GM19467 (cell line): ENCODE measurements around the gene GSTA3.
"Not testable (repeated sequence)": the region's sequence is repeated elsewhere in the genome, so short reads cannot be mapped to it uniquely, and the experiment has no call there.

Source experiments
- ATAC-seq: cut with Tn5 transposase; IDR thresholded peaks from one replicate; pipeline ENCODE4 v1.9.1; 2021; ENCODE audit warnings: mild to moderate bottlenecking, moderate library complexity; ENCODE audit not compliant: unreplicated experiment

Gene GSTA3

DNA sequence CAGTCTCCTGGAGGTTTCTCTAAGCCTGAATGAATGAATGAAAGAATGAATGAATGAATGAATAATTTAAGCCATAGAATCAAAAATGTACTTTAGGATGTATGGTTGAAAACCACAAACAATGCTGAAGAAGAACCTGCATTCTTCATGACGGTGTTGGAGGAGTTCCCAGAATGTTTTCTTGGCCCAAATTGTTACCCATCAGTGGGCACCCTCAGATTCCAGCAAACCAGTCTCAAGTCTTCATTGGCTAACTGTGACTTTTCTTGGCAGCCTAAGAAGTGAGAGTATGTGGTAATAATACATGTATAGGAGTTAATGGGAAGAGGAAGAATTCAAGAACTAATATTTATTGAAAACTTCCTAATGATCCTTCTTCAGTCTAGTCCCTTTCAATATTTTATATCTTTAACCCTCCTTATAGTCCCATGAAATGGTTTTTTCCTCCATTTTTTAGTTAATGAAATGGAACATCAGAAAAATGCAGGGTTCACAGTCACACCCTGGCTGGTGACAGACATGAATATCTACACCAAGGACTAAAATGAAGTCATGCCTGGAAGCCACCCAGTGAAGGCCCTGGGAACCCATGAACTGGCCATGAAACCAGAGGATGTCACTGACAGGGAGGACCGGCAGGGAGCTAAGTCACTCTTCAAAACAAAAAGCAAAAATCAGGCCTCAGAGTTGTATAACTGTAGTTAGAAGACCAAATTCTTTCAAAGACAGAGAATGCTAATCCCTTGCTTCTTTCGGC is 39.0 kb downstream of the GSTA3 start:
- ATAC-seq: not testable (repeated sequence)

DNA sequence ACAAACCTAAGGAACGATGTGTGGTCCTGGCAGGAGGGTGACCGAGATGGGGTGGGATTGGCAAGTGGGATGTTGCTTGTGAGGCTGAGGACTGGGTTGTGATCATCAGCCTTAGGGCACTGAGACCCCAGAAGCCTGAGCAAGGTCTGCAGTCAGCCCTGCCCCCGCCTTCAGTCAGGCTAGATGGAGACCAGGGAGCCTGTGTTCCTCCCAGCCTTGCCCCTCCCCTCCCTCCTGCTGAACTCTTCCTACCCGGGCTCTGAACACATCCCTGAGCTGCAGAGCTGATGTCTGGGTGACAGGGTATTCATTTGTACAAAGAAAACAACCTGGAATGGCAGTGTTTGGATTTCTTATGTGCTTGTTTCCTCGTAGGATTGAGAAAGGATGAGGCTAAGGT is 40.6 kb downstream of the GSTA3 start:
- ATAC-seq: not testable (repeated sequence)

DNA sequence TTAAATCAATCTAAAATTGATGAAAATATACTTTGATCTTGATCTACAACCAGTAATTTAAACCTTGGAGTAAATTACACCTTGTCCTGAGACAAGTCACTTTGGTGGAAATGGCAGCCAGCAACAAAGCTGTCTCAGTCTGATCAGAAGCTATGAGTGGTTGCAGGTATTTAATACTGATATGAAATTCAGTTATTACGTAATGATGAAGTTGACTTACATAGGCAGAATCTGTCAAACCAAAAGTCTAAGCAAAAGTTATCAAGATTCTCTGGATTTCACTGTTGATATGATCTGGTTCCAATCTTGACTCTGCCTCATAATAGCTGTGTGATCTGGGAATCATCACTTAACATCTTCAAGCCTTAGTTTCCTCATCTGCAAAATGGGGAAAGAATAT is 41.3 kb downstream of the GSTA3 start:
- ATAC-seq: no peak

DNA sequence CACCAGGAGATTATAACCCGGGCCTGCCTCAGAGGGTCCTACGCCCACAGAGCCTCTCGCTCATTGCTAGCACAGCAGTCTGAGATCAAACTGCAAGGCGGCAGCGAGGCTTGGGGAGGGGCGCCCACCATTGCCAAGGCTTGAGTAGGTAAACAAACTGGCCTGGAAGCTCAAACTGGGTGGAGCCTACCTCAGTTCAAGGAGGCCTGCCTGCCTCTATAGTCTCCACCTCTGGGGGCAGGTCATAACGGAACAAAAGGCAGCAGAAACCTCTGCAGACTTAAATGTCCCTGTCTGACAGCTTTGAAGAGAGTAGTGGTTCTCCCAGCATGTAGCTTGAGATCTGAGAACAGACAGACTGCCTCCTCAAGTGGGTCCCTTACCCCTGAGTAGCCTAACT is 48.3 kb downstream of the GSTA3 start:
- ATAC-seq: not testable (repeated sequence)

DNA sequence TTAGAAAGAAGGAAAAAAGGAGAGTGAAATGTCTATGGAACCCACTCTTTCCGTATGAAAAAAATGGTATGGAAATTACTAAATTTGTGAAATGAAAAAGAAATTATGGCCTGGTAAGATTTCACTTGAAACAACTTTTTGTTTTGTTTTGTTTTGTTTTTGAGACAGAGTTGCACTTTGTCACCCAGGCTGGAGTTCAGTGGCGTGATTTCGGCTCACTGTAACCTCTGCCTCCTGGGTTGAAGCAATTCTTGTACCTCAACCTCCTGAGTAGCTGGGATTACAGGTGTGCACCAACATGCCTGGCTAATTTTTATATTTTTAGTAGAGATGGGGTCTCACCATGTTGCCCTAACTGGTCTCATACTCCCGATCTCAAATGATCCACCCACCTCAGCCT is 51.1 kb downstream of the GSTA3 start:
- ATAC-seq: no peak

DNA sequence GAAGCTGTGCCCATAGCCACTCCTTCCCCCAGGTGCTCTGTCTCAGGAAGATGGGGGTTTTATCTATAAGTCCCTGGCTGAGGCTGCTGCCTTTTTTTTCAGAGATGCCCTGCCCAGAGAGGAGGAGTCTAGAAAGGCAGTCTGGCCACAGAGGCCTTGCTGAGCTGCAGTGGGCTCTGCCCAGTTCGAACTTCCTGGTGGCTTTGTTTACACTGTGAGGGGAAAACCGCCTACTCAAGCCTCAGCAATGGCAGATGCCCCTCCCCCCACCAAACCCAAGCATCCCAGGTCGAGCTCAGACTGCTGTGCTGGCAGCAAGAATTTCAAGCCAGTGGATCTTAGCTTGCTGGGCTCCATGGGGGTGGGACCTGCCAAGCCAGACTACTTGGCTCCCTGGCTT is 53.4 kb downstream of the GSTA3 start:
- not testable (repeated sequence) for ATAC-seq

- ATAC-seq: no peak
Observed at GRCh38 chr6:52849137-52849536, 60.4 kb downstream of the GSTA3 start.
